GM21786 (cell line): Measurements from ENCODE around the gene DAGLA.

Experiments used
- ATAC-seq: cut with Tn5 transposase; IDR thresholded peaks from one replicate; pipeline ENCODE4 v1.9.1; 2021; ENCODE audit not compliant: unreplicated experiment

The DAGLA gene

DNA sequence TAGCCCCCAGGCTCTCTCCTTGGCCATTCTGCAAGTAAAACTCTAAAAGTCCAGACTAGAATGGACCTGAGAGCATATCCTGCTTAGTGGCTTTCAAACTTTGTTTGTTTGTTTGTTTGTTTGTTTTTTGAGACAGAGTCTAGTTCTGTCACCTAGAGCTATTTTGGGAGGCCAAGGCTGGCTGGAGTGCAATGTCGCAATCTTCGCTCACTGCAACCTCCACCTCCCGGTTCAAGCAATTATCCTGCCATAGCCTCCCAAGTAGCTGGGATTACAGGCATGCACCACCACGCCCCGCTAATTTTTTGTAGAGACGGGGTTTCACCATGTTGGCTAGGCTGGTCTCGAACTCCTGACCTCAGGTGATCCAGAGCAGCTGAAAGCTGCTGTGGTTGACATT, 28.9 kb downstream of the DAGLA start:
- ATAC-seq = no peak

DNA sequence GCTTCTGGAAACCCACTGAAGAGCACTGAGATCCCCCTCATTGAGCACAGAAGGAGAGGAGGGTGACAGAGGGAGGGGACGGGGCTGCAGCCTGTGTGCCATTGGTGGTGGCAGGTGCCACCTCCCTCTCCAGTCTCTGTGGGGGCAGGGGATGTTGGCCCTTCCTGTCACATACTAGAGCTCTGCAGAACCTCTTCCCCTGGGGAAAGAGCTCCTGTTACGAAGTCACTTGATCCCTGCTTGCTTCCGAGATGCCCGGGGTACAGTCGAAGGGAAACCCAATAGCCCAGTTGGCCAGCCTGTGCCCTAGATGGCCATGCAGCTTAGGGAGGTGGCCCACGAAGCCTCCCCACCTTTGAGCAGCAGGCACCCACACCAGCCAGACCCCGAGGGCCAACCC, 29.4 kb downstream of the DAGLA start:
- no peak for ATAC-seq

- ATAC-seq = no peak
Observed at GRCh38 chr11:61710019-61710418, 29.8 kb downstream of the DAGLA start.

- ATAC-seq = no peak
Observed at GRCh38 chr11:61711037-61711436, 30.8 kb downstream of the DAGLA start.

DNA sequence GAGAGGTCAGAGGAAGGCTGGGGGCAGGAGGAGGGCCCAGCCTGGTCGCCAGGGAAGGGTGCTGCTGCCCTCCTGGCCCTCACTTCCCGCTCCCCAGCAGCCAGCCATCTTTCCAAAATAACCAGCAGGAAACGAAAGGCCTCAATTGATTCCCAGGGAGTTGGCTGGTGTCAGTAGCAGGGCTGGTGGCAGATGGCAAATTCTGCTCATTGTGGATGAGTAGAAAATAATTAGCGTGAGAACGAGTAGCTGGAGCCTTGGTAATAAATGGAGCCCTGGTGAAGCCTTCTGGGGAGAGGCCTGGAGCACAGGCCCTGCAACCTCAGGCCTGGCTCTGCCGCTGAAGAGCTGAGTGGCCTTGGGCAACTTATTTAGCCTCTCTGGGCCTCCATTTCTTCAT, 31.3 kb downstream of the DAGLA start:
- ATAC-seq = no peak

GRCh38 chr11:61712314-61712713, 32.1 kb downstream of the DAGLA start:
- ATAC-seq = no peak

GRCh38 chr11:61712846-61713245, 32.7 kb downstream of the DAGLA start:
- no peak for ATAC-seq

DNA sequence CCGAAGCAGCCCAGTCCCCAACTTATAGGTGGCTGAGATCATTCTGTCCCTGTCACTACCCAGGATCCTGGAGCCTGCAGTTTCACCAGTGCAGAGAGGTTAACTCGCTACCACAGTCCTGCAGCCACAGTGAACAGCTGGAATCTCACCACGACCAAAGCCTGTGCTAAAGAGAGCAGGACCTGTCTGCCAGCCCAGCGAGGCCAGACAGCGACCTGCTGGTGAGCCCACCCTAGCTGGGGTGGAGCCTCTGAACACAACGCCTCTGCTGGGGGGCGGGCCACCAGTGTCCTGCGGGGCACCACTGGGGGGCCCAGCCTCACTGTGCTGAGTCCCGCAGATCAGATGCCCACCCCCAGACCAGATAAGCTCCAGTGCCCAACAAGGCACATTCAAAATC, 33.3 kb downstream of the DAGLA start:
- no peak for ATAC-seq

- ATAC-seq = no peak
Observed at GRCh38 chr11:61713906-61714305, 33.7 kb downstream of the DAGLA start.

- no peak for ATAC-seq
Observed at GRCh38 chr11:61714316-61714715, 34.1 kb downstream of the DAGLA start.

DNA sequence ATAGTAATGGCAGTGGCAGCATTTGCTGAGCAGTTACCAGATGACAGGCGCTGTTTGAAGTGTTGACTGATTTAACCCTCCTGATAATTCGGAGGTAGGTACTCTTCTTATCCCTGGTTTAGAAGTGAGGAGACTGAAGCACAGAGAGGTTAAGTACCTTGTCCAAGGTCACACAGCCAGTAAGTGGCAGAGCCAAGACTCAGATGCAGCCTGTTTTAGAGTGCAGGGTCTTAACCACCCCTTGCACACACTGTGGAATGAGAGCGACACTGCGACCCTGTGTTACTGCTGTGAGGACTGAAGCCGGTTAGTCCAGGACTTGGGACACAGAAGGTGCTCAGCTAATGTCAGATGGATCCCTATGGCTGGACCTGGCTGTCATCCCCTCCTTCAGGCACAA, 34.7 kb downstream of the DAGLA start:
- ATAC-seq = no peak

DNA sequence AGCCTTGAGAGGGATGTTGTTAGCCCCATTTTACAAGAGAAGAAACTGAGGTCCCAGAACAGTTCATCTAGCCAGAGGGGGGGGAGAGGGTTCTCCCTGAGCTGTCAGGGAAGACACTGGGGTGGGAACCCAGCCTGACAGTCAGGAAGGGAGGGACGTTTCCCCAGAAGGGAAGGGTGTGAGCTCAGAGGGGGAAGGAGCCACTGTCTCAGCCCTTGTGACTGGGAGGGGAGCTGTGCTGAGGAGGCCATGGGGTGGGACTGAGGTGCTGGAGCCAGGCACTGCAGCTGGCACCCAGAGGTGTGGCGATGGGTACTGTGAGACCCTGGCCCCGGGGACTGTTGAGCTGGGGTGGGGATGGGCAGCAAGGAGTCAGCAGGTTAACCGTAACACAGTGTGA, 35.7 kb downstream of the DAGLA start:
- ATAC-seq = no peak

GRCh38 chr11:61716478-61717285, 36.5 kb downstream of the DAGLA start:
- no peak for ATAC-seq

- ATAC-seq = no peak
Observed at GRCh38 chr11:61717286-61718033, 37.3 kb downstream of the DAGLA start.

DNA sequence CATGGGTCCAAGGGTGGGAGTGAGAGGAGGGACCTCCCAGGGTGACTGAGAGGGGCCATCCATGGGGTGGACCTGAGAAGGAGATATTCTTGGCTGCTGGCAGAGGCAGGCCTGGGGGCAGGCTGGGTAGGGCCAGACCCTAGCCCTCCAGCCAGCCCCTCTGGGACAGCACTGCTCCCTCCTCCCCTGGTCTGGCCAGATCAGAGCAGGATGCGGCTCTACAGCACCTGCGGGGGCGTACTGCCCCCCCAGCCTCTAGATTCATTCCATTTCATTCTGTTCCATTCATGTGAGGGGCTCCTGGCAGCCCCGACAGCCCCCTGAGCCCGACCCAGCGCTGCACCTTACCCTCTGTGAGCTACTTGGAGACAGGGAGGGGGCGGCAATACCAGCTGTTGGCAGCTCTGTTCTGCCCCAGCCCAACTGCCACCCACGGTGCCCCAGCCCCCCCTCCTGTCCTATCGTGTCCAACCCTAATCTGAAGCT, 37.9 kb downstream of the DAGLA start:
- no peak for ATAC-seq

- no peak for ATAC-seq
Observed at GRCh38 chr11:61718621-61719302, 38.6 kb downstream of the DAGLA start.

GRCh38 chr11:61719978-61720377, 39.8 kb downstream of the DAGLA start:
- ATAC-seq = no peak

- no peak for ATAC-seq
Observed at GRCh38 chr11:61720597-61720996, 40.4 kb downstream of the DAGLA start.

DNA sequence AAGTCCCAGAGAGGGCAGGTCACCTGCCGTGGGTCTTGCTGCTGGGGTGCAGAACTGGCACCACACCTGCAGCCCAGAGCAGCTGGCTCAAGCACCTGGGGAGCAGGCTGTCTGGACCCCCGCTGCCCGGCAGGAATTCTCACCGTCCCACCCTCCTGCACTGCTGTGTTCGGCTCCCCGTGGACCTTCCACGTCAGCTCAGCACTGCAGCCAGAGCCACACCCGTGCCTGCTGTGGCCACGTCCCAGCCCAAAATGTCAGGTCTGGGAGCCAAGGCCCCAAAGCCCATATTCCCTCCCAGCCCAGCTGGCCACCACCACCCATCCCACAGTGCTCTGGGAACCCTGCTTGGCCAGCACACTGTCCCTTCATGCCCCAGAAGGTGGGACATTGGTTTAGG, 44.2 kb downstream of the DAGLA start:
- no peak for ATAC-seq

GRCh38 chr11:61725781-61726231, 45.6 kb downstream of the DAGLA start:
- ATAC-seq = no peak

DNA sequence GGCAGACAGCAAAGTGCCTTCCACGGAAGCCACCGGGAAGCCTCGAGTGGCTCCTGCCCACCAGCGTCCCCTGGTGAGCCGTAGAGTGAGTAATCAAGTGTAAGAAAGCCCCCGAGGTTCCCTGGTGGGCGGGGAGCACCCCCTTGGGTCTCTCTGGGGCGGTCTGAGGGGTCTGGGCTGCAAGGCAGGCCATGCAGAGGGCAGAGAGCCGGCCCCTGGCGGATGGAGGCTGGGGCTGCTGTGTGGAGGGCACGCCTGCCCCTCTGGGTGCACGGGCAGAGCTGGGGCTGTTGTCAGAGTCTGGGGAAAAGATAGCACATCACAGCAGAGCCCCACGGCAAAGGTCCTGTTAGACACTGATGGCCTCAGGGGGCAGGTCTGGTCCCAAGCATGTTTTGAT, 46.6 kb downstream of the DAGLA start:
- no peak for ATAC-seq

GRCh38 chr11:61727401-61727811, 47.2 kb downstream of the DAGLA start:
- no peak for ATAC-seq
